ENCODE data around the gene TOMM34. TPM values are rescaled to one million over a fixed set of nuclear protein-coding genes. Genes with fewer than 3 reads are reported as not detected.

TOMM34 gene
- total and polyA plus RNA-seq, 2 of the 13 experiments (the other 11 are each of a cell fraction or from before 2014, with no cell fraction given): 36.2 to 52.0 TPM

- TF ChIP-seq, protein P1, sequence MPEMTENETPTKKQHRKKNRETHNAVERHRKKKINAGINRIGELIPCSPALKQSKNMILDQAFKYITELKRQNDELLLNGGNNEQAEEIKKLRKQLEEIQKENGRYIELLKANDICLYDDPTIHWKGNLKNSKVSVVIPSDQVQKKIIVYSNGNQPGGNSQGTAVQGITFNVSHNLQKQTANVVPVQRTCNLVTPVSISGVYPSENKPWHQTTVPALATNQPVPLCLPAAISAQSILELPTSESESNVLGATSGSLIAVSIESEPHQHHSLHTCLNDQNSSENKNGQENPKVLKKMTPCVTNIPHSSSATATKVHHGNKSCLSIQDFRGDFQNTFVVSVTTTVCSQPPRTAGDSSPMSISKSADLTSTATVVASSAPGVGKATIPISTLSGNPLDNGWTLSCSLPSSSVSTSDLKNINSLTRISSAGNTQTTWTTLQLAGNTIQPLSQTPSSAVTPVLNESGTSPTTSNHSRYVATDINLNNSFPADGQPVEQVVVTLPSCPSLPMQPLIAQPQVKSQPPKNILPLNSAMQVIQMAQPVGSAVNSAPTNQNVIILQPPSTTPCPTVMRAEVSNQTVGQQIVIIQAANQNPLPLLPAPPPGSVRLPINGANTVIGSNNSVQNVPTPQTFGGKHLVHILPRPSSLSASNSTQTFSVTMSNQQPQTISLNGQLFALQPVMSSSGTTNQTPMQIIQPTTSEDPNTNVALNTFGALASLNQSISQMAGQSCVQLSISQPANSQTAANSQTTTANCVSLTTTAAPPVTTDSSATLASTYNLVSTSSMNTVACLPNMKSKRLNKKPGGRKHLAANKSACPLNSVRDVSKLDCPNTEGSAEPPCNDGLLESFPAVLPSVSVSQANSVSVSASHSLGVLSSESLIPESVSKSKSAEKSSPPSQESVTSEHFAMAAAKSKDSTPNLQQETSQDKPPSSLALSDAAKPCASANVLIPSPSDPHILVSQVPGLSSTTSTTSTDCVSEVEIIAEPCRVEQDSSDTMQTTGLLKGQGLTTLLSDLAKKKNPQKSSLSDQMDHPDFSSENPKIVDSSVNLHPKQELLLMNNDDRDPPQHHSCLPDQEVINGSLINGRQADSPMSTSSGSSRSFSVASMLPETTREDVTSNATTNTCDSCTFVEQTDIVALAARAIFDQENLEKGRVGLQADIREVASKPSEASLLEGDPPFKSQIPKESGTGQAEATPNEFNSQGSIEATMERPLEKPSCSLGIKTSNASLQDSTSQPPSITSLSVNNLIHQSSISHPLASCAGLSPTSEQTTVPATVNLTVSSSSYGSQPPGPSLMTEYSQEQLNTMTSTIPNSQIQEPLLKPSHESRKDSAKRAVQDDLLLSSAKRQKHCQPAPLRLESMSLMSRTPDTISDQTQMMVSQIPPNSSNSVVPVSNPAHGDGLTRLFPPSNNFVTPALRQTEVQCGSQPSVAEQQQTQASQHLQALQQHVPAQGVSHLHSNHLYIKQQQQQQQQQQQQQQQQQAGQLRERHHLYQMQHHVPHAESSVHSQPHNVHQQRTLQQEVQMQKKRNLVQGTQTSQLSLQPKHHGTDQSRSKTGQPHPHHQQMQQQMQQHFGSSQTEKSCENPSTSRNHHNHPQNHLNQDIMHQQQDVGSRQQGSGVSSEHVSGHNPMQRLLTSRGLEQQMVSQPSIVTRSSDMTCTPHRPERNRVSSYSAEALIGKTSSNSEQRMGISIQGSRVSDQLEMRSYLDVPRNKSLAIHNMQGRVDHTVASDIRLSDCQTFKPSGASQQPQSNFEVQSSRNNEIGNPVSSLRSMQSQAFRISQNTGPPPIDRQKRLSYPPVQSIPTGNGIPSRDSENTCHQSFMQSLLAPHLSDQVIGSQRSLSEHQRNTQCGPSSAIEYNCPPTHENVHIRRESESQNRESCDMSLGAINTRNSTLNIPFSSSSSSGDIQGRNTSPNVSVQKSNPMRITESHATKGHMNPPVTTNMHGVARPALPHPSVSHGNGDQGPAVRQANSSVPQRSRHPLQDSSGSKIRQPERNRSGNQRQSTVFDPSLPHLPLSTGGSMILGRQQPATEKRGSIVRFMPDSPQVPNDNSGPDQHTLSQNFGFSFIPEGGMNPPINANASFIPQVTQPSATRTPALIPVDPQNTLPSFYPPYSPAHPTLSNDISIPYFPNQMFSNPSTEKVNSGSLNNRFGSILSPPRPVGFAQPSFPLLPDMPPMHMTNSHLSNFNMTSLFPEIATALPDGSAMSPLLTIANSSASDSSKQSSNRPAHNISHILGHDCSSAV (CRISPR knock-in tag; IDR thresholded peaks at IDR 0.05; ENCODE audit: borderline replicate concordance): peak; percentile 84; the same call in 1 of the 2 replicates
- peak; percentile 99 for TF ChIP-seq ZNF687 (CRISPR knock-in tag; IDR thresholded peaks at IDR 0.05)
- TF ChIP-seq, protein P2, sequence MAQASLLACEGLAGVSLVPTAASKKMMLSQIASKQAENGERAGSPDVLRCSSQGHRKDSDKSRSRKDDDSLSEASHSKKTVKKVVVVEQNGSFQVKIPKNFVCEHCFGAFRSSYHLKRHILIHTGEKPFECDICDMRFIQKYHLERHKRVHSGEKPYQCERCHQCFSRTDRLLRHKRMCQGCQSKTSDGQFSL (CRISPR knock-in tag; IDR thresholded peaks at IDR 0.05): peak; percentile 77; the same call in 1 of the 2 replicates
- TF ChIP-seq, protein P3, sequence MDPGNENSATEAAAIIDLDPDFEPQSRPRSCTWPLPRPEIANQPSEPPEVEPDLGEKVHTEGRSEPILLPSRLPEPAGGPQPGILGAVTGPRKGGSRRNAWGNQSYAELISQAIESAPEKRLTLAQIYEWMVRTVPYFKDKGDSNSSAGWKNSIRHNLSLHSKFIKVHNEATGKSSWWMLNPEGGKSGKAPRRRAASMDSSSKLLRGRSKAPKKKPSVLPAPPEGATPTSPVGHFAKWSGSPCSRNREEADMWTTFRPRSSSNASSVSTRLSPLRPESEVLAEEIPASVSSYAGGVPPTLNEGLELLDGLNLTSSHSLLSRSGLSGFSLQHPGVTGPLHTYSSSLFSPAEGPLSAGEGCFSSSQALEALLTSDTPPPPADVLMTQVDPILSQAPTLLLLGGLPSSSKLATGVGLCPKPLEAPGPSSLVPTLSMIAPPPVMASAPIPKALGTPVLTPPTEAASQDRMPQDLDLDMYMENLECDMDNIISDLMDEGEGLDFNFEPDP (CRISPR knock-in tag; conservative IDR thresholded peaks at IDR 0.05): no peak
- TF ChIP-seq PHB2 (IDR thresholded peaks at IDR 0.05; ENCODE audit: partially characterized antibody): no peak
- peak; percentile 99 for TF ChIP-seq POLR2G (IDR thresholded peaks at IDR 0.05; ENCODE audit: low read depth, low read length)
- TF ChIP-seq BATF2 (CRISPR knock-in tag; IDR thresholded peaks at IDR 0.05): 0 out of 2 replicates have a peak, but pooled peaks have one; percentile 68
- no peak for TF ChIP-seq CEBPB (IDR thresholded peaks at IDR 0.05; ENCODE audit: borderline replicate concordance, low read depth, low read length)
- TF ChIP-seq PAX8 (CRISPR knock-in tag; IDR thresholded peaks at IDR 0.05; ENCODE audit: borderline replicate concordance): 0 out of 2 replicates have a peak, but pooled peaks have one; percentile 28
- TF ChIP-seq ATF7 (IDR thresholded peaks at IDR 0.05): no peak
- TF ChIP-seq ATF7 (CRISPR knock-in tag; IDR thresholded peaks at IDR 0.05): peak; percentile 77
- peak; percentile 81 for TF ChIP-seq MED13 (CRISPR knock-in tag; IDR thresholded peaks at IDR 0.05)
These were observed 6.1 kb upstream of the TOMM34 start, which contains the start of gene STK4 (continued) for GRCh38 chr20:44966030-44966961.
